Erythroblast (primary cell): ENCODE measurements around the gene TRIP10.

Experiments used
- GATA1 ChIP-seq: IDR thresholded peaks from 2 replicates; pipeline ENCODE4 v1.6.1; 2011; ENCODE audit warnings: low read depth, mild to moderate bottlenecking, control low read depth, low read length, moderate library complexity
- POLR2A ChIP-seq: IDR thresholded peaks from 2 replicates; pipeline ENCODE4 v1.6.1; 2011; ENCODE audit warnings: mild to moderate bottlenecking, low read length

DNA sequence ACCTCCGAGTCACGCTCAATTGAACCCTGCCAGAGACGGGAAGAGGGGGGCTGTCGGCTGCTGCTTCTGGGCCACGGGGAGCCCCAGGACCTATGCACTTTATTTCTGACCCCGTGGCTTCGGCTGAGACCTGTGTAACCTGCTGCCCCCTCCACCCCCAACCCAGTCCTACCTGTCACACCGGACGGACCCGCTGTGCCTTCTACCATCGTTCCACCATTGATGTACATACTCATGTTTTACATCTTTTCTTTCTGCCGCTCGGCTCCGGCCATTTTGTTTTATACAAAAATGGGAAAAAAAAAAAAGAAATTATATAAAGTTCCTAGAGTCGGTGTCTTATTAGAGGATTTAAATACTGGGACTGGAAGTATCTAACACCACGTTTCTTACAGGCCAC, 11.7 kb downstream of the TRIP10 start:
- TF ChIP-seq POLR2A (no peak), GATA1 (no peak)
